ENCODE data around the gene LARGE1. TPM values are rescaled to one million over a fixed set of nuclear protein-coding genes. Genes with fewer than 3 reads are reported as not detected.

Gene LARGE1
- total and polyA plus RNA-seq, 9 of the 15 experiments (the other 6 are each of a cell fraction or from before 2014, with no cell fraction given) = 0.01 to 0.66 (median 0.14) TPM; not detected in 2

DNA sequence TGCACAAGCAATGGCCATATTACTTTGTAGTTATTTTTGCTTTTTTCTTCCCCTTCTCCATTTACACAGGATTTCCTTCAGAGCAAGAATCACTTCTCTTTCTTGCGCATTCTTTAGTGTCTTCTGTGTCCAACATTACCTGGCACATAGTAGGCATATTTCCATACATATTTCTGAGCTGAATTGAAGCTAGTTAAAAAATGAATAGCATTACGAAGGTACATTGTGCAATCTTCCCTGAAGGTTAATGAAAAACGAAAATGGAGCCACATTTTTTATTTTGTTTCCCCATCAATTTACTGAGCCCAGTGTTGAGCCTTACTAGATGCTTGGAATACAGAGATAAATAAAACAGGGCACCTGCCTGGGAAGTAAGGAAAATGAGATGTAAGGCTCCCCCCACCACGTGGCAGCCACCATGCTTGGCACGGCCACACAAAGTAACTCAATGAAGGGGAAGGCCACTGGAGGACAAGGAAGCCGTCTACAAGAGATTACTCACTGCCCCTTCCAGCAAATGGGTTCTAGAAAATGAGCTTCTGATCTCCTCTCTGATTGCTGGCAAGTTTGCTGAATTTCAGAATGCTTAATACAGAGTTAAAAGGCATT, 381.9 kb downstream of the LARGE1 start (continued):
- TF ChIP-seq, protein P1, sequence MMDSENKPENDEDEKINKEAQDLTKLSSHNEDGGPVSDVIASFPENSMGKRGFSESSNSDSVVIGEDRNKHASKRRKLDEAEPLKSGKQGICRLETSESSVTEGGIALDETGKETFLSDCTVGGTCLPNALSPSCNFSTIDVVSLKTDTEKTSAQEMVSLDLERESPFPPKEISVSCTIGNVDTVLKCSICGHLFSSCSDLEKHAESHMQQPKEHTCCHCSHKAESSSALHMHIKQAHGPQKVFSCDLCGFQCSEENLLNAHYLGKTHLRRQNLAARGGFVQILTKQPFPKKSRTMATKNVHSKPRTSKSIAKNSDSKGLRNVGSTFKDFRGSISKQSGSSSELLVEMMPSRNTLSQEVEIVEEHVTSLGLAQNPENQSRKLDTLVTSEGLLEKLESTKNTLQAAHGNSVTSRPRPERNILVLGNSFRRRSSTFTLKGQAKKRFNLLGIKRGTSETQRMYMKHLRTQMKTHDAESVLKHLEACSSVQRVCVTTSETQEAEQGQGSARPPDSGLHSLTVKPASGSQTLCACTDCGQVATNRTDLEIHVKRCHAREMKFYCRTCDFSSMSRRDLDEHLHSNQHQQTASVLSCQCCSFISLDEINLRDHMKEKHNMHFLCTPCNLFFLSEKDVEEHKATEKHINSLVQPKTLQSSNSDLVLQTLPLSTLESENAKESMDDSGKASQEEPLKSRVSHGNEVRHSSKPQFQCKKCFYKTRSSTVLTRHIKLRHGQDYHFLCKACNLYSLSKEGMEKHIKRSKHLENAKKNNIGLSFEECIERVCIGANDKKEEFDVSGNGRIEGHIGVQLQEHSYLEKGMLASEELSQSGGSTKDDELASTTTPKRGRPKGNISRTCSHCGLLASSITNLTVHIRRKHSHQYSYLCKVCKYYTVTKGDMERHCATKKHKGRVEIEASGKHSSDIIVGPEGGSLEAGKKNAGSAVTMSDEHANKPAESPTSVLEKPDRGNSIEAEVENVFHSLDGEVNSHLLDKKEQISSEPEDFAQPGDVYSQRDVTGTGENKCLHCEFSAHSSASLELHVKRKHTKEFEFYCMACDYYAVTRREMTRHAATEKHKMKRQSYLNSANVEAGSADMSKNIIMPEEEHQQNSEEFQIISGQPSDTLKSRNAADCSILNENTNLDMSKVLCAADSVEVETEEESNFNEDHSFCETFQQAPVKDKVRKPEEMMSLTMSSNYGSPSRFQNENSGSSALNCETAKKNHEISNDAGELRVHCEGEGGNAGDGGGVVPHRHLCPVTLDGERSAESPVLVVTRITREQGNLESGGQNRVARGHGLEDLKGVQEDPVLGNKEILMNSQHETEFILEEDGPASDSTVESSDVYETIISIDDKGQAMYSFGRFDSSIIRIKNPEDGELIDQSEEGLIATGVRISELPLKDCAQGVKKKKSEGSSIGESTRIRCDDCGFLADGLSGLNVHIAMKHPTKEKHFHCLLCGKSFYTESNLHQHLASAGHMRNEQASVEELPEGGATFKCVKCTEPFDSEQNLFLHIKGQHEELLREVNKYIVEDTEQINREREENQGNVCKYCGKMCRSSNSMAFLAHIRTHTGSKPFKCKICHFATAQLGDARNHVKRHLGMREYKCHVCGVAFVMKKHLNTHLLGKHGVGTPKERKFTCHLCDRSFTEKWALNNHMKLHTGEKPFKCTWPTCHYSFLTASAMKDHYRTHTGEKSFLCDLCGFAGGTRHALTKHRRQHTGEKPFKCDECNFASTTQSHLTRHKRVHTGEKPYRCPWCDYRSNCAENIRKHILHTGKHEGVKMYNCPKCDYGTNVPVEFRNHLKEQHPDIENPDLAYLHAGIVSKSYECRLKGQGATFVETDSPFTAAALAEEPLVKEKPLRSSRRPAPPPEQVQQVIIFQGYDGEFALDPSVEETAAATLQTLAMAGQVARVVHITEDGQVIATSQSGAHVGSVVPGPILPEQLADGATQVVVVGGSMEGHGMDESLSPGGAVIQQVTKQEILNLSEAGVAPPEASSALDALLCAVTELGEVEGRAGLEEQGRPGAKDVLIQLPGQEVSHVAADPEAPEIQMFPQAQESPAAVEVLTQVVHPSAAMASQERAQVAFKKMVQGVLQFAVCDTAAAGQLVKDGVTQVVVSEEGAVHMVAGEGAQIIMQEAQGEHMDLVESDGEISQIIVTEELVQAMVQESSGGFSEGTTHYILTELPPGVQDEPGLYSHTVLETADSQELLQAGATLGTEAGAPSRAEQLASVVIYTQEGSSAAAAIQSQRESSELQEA (IDR thresholded peaks at IDR 0.05; ENCODE audit: low read depth) = no peak
- TF ChIP-seq HLTF (IDR thresholded peaks at IDR 0.05) = no peak
- no peak for TF ChIP-seq RFX5 (IDR thresholded peaks at IDR 0.05; ENCODE audit: low read depth, low read length)
- no peak for TF ChIP-seq ZFP30 (CRISPR knock-in tag; IDR thresholded peaks at IDR 0.05; ENCODE audit: borderline replicate concordance)
- TF ChIP-seq, protein P2, sequence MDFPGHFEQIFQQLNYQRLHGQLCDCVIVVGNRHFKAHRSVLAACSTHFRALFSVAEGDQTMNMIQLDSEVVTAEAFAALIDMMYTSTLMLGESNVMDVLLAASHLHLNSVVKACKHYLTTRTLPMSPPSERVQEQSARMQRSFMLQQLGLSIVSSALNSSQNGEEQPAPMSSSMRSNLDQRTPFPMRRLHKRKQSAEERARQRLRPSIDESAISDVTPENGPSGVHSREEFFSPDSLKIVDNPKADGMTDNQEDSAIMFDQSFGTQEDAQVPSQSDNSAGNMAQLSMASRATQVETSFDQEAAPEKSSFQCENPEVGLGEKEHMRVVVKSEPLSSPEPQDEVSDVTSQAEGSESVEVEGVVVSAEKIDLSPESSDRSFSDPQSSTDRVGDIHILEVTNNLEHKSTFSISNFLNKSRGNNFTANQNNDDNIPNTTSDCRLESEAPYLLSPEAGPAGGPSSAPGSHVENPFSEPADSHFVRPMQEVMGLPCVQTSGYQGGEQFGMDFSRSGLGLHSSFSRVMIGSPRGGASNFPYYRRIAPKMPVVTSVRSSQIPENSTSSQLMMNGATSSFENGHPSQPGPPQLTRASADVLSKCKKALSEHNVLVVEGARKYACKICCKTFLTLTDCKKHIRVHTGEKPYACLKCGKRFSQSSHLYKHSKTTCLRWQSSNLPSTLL (IDR thresholded peaks at IDR 0.05) = no peak
- TF ChIP-seq ZNF561 (CRISPR knock-in tag; conservative IDR thresholded peaks at IDR 0.05) = no peak
- no peak for TF ChIP-seq ZNF785 (CRISPR knock-in tag; IDR thresholded peaks at IDR 0.05)
- TF ChIP-seq, protein P3, sequence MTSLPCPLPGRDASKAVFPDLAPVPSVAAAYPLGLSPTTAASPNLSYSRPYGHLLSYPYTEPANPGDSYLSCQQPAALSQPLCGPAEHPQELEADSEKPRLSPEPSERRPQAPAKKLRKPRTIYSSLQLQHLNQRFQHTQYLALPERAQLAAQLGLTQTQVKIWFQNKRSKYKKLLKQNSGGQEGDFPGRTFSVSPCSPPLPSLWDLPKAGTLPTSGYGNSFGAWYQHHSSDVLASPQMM (CRISPR knock-in tag; IDR thresholded peaks at IDR 0.05) = no peak
- no peak for TF ChIP-seq NR4A1 (CRISPR knock-in tag; IDR thresholded peaks at IDR 0.05)
- TF ChIP-seq NR4A1 (tag; IDR thresholded peaks at IDR 0.05) = no peak

Measured in K562 (cell line).